GM19468 (cell line): ENCODE results near the gene MAN1A2.
"Not testable (repeated sequence)": the region's sequence is repeated elsewhere in the genome, so short reads cannot be mapped to it uniquely, and the experiment has no call there.

Experiments
- ATAC-seq: cut with Tn5 transposase; IDR thresholded peaks from one replicate; pipeline ENCODE4 v1.9.1; 2021; ENCODE audit warnings: mild to moderate bottlenecking, moderate library complexity, moderate number of reproducible peaks; ENCODE audit not compliant: unreplicated experiment; ENCODE audit errors: extremely low read depth

The MAN1A2 gene

GRCh38 chr1:117546467-117546866 lies 179.2 kb downstream of the MAN1A2 start:
- ATAC-seq, result no peak

- no peak for ATAC-seq
Measured at GRCh38 chr1:117553471-117553870, 186.2 kb downstream of the MAN1A2 start.

GRCh38 chr1:117555806-117556205 lies 188.6 kb downstream of the MAN1A2 start:
- no peak for ATAC-seq

GRCh38 chr1:117556341-117556740 lies 189.1 kb downstream of the MAN1A2 start:
- ATAC-seq, result no peak

- no peak for ATAC-seq
Measured at GRCh38 chr1:117556976-117557375, 189.7 kb downstream of the MAN1A2 start.

GRCh38 chr1:117558451-117558850 lies 191.2 kb downstream of the MAN1A2 start:
- not testable (repeated sequence) for ATAC-seq

- no peak for ATAC-seq
Measured at GRCh38 chr1:117559139-117559538, 191.9 kb downstream of the MAN1A2 start.

- no peak for ATAC-seq
Measured at GRCh38 chr1:117559985-117560384, 192.7 kb downstream of the MAN1A2 start.

GRCh38 chr1:117561071-117561470 lies 193.8 kb downstream of the MAN1A2 start:
- ATAC-seq, result no peak

- no peak for ATAC-seq
Measured at GRCh38 chr1:117561551-117561950, 194.3 kb downstream of the MAN1A2 start.

GRCh38 chr1:117562581-117563491 lies 195.6 kb downstream of the MAN1A2 start:
- no peak for ATAC-seq

GRCh38 chr1:117563492-117563875 lies 196.2 kb downstream of the MAN1A2 start:
- no peak for ATAC-seq

- no peak for ATAC-seq
Measured at GRCh38 chr1:117564227-117565075, 197.2 kb downstream of the MAN1A2 start.

- ATAC-seq, result no peak
Measured at GRCh38 chr1:117565076-117565556, 197.9 kb downstream of the MAN1A2 start.

GRCh38 chr1:117565745-117566455 lies 198.7 kb downstream of the MAN1A2 start:
- no peak for ATAC-seq

- no peak for ATAC-seq
Measured at GRCh38 chr1:117566556-117566955, 199.3 kb downstream of the MAN1A2 start.

GRCh38 chr1:117567435-117567834 lies 200.2 kb downstream of the MAN1A2 start:
- no peak for ATAC-seq

GRCh38 chr1:117567976-117568375 lies 200.7 kb downstream of the MAN1A2 start:
- ATAC-seq, result no peak

- no peak for ATAC-seq
Measured at GRCh38 chr1:117568999-117569398, 201.8 kb downstream of the MAN1A2 start.

- no peak for ATAC-seq
Measured at GRCh38 chr1:117569856-117570255, 202.6 kb downstream of the MAN1A2 start.
